MCF 10A (cell line): Measurements from ENCODE around the gene ADCY5. TPM values are rescaled to one million over a fixed set of nuclear protein-coding genes. Genes with fewer than 3 reads are reported as not detected.

Source experiments
- BruUV-seq: library from RNA; stranded (reverse); fragments of 400-500 nt; replicated peaks from 2 replicates; lab custom pipeline; 2021; lab: Mats Ljungman, UMichigan
- CTCF ChIA-PET: fragments of 300-600 bp; sonication (Branson Sonifier 250); formaldehyde crosslinking; extraction: SDS; loops from one replicate; lab custom pipeline; 2021; ENCODE audit warnings: antibody characterized with exemption, inconsistent platforms; lab: Yijun Ruan, JAX
- POLR2A ChIA-PET: fragments of 300-600, 350-650 bp; sonication (Branson Sonifier 250); formaldehyde crosslinking; extraction: SDS; loops from one replicate; lab custom pipeline; 2020; ENCODE audit warnings: antibody characterized with exemption, inconsistent platforms; lab: Yijun Ruan, JAX
- DNase-seq: peaks from one replicate; pipeline ENCODE4 v3.0.0-alpha.2; 2018; ENCODE audit not compliant: unreplicated experiment
- H3K27ac Mint-ChIP-seq: one replicate; pipeline ENCODE4 v1.8.0; 2022; ENCODE audit warnings: mild to moderate bottlenecking, low read depth, mixed read lengths; ENCODE audit not compliant: unreplicated experiment
- H3K27me3 Mint-ChIP-seq: one replicate; pipeline ENCODE4 v1.8.0; 2022; ENCODE audit warnings: mixed read lengths; ENCODE audit not compliant: insufficient read depth, unreplicated experiment
- H3K36me3 Mint-ChIP-seq: one replicate; pipeline ENCODE4 v1.8.0; 2022; ENCODE audit warnings: mild to moderate bottlenecking, moderate library complexity, mixed read lengths; ENCODE audit not compliant: insufficient read depth, unreplicated experiment
- H3K4me1 Mint-ChIP-seq: one replicate; pipeline ENCODE4 v1.8.0; 2022; ENCODE audit warnings: mixed read lengths; ENCODE audit not compliant: insufficient read depth, unreplicated experiment
- H3K4me3 Mint-ChIP-seq: one replicate; pipeline ENCODE4 v1.8.0; 2022; ENCODE audit warnings: mild to moderate bottlenecking, moderate library complexity, mixed read lengths; ENCODE audit not compliant: unreplicated experiment
- H3K9me3 Mint-ChIP-seq: one replicate; pipeline ENCODE4 v1.8.0; 2022; ENCODE audit warnings: mixed read lengths; ENCODE audit not compliant: unreplicated experiment
- intact Hi-C: fragments of 100-400 bp; cut with micrococcal nuclease; formaldehyde crosslinking; loops from 2 replicates; pipeline ENCODE4 v1.14.1; 2022
- total RNA-seq: library from RNA; stranded (reverse); gene quantifications from 2 replicates; pipeline ENCODE4 v1.2.3, GENCODE V29; 2022
- TF ChIP-seq, protein P1 (sequence below): fragments of 200-600 bp; IDR thresholded peaks from one replicate; pipeline ENCODE4 v1.8.0; 2022; ENCODE audit warnings: antibody characterized with exemption, mild to moderate bottlenecking; ENCODE audit not compliant: unreplicated experiment

ADCY5 gene
- total RNA-seq, 1 experiment from 2014 or later, result not detected

DNA sequence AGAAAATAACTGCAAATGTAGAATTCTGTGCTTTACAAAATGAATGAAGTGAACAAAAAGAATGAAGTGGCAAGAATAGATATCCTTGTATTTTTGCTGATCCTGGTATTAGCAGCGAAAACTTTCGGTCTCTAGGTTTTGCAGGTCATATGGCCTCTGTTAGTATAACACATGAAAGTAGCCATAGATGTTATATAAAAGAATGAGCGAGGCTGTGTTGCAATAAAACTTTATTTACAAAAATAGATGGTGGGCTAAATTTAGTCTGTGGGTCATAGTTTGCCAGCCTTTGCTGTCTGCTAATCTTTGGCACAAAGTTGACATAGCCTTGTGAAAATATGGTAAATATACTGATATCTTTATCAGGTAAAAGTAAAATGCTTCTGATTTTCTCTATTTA, 212.0 kb downstream of the ADCY5 start:
- TF ChIP-seq, protein P1, sequence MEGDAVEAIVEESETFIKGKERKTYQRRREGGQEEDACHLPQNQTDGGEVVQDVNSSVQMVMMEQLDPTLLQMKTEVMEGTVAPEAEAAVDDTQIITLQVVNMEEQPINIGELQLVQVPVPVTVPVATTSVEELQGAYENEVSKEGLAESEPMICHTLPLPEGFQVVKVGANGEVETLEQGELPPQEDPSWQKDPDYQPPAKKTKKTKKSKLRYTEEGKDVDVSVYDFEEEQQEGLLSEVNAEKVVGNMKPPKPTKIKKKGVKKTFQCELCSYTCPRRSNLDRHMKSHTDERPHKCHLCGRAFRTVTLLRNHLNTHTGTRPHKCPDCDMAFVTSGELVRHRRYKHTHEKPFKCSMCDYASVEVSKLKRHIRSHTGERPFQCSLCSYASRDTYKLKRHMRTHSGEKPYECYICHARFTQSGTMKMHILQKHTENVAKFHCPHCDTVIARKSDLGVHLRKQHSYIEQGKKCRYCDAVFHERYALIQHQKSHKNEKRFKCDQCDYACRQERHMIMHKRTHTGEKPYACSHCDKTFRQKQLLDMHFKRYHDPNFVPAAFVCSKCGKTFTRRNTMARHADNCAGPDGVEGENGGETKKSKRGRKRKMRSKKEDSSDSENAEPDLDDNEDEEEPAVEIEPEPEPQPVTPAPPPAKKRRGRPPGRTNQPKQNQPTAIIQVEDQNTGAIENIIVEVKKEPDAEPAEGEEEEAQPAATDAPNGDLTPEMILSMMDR, result no peak
- Mint-ChIP-seq H3K27ac (no peak overlapping the region), H3K9me3 (no peaks in the 10 kb centered on the region), H3K27me3 (no peaks in the 10 kb centered on the region), H3K4me3 (no peak overlapping the region), H3K36me3 (peaks cover 41% of the 10 kb centered on the region), H3K4me1 (no peaks in the 10 kb centered on the region)
- no TSS peak for BruUV-seq
- intact Hi-C loops, result no loop called here
- DNase-seq, result no peak
- ChIA-PET POLR2A (no interaction called here), CTCF (no interaction called here)

Other genes starting within 250 kb of the ADCY5 start
- gene SEC22A, start 247.1 kb downstream of the ADCY5 start, total RNA-seq, result 16.2 and 16.5 TPM in 2 replicates
- 76.5 and 97.7 TPM in 2 replicates for gene HACD2, start 136.0 kb upstream of the ADCY5 start, total RNA-seq